Endothelial cell of umbilical vein (primary cell): ENCODE results near the gene ITPKA.

ENCODE experiments used
- GATA2 ChIP-seq: IDR thresholded peaks from 2 replicates; pipeline ENCODE4 v1.7.0; 2011; ENCODE audit warnings: low read depth, mild to moderate bottlenecking, moderate library complexity, mixed read lengths, low read length; ENCODE audit not compliant: insufficient read length, insufficient read depth
- JUN ChIP-seq: IDR thresholded peaks from 2 replicates; pipeline ENCODE4 v1.6.1; 2011; ENCODE audit warnings: borderline replicate concordance, low read depth; ENCODE audit not compliant: insufficient read length, insufficient read depth
- POLR2A ChIP-seq: IDR thresholded peaks from 2 replicates; pipeline ENCODE4 v1.6.1; 2012; ENCODE audit warnings: low read depth, mild to moderate bottlenecking, control low read depth, low read length
- POLR2AphosphoS5 ChIP-seq: IDR thresholded peaks from 2 replicates; pipeline ENCODE4 v1.6.1; 2012; ENCODE audit warnings: low read depth, mild to moderate bottlenecking, control low read depth, low read length, moderate library complexity; ENCODE audit not compliant: insufficient read depth
- TF ChIP-seq, protein P1 (sequence below), 2 donors: IDR thresholded peaks; 1 replicate in 1 of 2; 2 replicates in 1 of 2; pipeline ENCODE4 v1.5.1; 2011; ENCODE audit warnings: low read length in 2 of 2, mild to moderate bottlenecking in 2 of 2, moderate library complexity in 2 of 2, control low read depth in 1 of 2, inconsistent platforms in 1 of 2, low read depth in 1 of 2; ENCODE audit not compliant: insufficient read depth in 1 of 2; ENCODE audit errors: extremely low read depth in 1 of 2
- TF ChIP-seq, protein P2 (sequence below): IDR thresholded peaks from 2 replicates; pipeline ENCODE4 v1.6.1; 2011; ENCODE audit not compliant: insufficient read depth, insufficient read length

DNA sequence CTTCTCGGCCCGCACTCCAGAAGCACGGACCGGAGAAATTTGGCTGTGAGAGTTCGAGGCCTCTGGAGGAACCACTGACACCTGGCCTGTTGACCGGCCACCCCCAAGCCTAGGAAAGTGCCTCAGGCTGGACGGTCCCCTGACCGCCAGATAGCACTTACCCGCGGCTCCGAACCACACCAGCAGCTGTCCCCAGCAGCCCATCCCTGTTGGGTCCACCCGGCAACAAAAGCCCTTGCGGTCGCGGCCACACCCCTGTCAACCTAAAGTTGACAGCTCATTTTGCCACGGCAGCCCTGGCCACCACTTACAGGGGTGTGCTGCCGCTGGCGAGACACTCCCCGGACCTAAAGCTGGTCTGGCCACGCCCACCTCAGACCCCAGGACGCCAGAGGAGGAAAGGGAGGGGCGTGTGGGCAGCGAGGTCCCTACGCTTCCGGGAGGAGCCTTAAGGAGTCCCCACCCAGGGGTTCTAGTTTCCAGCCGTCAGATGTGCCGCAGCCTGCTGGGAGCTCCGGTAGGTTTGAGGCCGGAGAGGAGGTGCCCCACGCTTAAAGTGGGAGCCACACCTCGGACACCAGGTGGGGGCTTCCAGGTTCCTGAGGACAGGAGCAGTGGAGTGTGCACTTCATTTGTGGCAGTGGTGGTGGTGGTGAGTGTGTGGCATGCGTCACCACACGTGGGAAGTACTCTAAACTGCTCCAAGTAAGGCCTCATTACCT lies 20.0 kb downstream of the ITPKA start, which contains the start of gene LTK:
- TF ChIP-seq, protein P1, sequence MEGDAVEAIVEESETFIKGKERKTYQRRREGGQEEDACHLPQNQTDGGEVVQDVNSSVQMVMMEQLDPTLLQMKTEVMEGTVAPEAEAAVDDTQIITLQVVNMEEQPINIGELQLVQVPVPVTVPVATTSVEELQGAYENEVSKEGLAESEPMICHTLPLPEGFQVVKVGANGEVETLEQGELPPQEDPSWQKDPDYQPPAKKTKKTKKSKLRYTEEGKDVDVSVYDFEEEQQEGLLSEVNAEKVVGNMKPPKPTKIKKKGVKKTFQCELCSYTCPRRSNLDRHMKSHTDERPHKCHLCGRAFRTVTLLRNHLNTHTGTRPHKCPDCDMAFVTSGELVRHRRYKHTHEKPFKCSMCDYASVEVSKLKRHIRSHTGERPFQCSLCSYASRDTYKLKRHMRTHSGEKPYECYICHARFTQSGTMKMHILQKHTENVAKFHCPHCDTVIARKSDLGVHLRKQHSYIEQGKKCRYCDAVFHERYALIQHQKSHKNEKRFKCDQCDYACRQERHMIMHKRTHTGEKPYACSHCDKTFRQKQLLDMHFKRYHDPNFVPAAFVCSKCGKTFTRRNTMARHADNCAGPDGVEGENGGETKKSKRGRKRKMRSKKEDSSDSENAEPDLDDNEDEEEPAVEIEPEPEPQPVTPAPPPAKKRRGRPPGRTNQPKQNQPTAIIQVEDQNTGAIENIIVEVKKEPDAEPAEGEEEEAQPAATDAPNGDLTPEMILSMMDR (IDR thresholded peaks at IDR 0.05; ENCODE audit: extremely low read depth in 1 of 2, insufficient read depth in 1 of 2, low read depth in 1 of 2, low read length in 2 of 2) = no peak
- TF ChIP-seq POLR2A (no peak), POLR2AphosphoS5 (no peak), GATA2 (no peak), JUN (no peak)
- TF ChIP-seq, protein P2, sequence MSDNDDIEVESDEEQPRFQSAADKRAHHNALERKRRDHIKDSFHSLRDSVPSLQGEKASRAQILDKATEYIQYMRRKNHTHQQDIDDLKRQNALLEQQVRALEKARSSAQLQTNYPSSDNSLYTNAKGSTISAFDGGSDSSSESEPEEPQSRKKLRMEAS = no peak
